Measurements from ENCODE around the gene BMPER. TPM values are rescaled to one million over a fixed set of nuclear protein-coding genes. Genes with fewer than 3 reads are reported as not detected.

BMPER gene
- total RNA-seq, 4 donors from 2014 or later, result 1.0 to 22.5 (median 12.0) TPM

DNA sequence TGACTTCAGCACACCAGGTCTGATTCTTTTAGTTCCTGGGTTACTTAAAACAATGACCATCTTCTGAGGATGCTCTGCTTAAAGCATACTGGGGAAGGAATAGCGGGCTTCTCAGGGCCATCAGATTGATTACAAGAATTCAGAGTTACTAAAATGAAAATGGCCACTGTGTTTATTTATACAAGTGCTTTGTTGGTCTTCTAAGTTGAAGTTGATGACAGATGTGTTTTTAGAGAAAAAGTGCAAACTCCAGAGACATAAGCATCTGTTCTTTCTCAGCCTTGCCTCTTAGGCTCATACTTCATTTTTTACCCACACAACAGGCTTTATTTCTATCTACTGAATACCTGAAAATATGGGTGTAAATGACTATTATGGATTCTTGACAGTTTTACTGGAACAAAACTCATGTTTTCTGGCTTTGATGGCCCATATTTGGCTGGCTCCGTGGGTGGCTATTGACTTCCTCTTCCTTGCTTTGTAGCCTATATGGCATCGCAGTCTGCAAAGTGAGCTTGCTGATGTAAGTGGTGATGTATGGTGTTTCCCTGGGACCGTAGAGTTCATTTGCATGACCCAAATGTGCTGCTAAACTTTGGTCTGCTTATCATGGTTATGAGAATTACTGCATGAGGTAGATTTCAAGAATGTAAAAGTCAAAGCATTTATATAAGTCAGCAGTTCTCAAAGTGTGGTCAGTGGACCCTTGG is 121.3 kb downstream of the BMPER start:
- ATAC-seq, result no peak
- no peaks in the 10 kb centered on the region for H3K36me3 ChIP-seq
- WGBS, 2 donors (ENCODE audit: low coverage in 1 of 2), result 46 to 57% methylated on average over 3 to 4 of the region's 4 CpGs
- H3K27me3 ChIP-seq, result no peaks in the 10 kb centered on the region
- no peaks in the 10 kb centered on the region for H3K9me3 ChIP-seq
- TF ChIP-seq POLR2AphosphoS5 (IDR thresholded peaks at IDR 0.05) (no peak), EP300 (IDR thresholded peaks at IDR 0.05) (no peak), POLR2A (IDR thresholded peaks at IDR 0.05) (no peak)
- TF ChIP-seq, protein P1, sequence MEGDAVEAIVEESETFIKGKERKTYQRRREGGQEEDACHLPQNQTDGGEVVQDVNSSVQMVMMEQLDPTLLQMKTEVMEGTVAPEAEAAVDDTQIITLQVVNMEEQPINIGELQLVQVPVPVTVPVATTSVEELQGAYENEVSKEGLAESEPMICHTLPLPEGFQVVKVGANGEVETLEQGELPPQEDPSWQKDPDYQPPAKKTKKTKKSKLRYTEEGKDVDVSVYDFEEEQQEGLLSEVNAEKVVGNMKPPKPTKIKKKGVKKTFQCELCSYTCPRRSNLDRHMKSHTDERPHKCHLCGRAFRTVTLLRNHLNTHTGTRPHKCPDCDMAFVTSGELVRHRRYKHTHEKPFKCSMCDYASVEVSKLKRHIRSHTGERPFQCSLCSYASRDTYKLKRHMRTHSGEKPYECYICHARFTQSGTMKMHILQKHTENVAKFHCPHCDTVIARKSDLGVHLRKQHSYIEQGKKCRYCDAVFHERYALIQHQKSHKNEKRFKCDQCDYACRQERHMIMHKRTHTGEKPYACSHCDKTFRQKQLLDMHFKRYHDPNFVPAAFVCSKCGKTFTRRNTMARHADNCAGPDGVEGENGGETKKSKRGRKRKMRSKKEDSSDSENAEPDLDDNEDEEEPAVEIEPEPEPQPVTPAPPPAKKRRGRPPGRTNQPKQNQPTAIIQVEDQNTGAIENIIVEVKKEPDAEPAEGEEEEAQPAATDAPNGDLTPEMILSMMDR (IDR thresholded peaks at IDR 0.05), result no peak
- no peak overlapping the region for H3K27ac ChIP-seq
- no peak overlapping the region for H3K4me3 ChIP-seq
- peaks cover 0 to 12% (median 0%) of the 10 kb centered on the region in 3 donors for H3K4me1 ChIP-seq

- 81 to 88% methylated on average over 2 of the region's 2 CpGs for WGBS, 2 donors (ENCODE audit: low coverage in 1 of 2)
- Histone ChIP-seq H3K4me1 (peaks cover 0 to 13% (median 0%) of the 10 kb centered on the region in 3 donors), H3K27me3 (no peaks in the 10 kb centered on the region), H3K27ac (no peak overlapping the region), H3K9me3 (no peaks in the 10 kb centered on the region), H3K36me3 (no peaks in the 10 kb centered on the region), H3K4me3 (no peak overlapping the region)
- ATAC-seq, result no peak
- TF ChIP-seq, protein P1 (IDR thresholded peaks at IDR 0.05), result no peak
- TF ChIP-seq POLR2A (IDR thresholded peaks at IDR 0.05) (no peak), EP300 (IDR thresholded peaks at IDR 0.05) (no peak), POLR2AphosphoS5 (IDR thresholded peaks at IDR 0.05) (no peak)
Measured at GRCh38 chr7:34031156-34031555, 125.8 kb downstream of the BMPER start.

DNA sequence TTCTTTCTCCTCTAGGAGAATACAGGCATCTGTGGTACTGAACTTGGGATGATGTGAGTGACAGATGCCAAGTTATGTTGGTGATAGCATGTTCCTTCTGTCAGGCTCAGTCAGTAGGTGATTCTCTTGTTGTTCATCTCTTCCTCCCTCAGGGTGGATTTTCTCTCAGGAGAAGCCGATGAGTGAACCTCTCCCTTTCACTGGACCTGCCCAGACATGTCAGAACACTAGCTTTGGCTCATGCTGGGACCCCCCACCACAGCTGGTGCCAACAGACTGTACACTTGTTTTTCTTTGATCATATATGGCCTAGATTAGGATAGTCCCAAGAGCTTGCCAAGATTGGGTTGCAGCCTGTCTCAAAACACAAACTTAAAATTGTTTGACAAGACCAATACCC is 129.4 kb downstream of the BMPER start:
- Histone ChIP-seq H3K4me3 (no peak overlapping the region), H3K27ac (no peak overlapping the region), H3K27me3 (no peaks in the 10 kb centered on the region), H3K9me3 (no peaks in the 10 kb centered on the region), H3K4me1 (peaks cover 0 to 26% (median 0%) of the 10 kb centered on the region in 3 donors), H3K36me3 (no peaks in the 10 kb centered on the region)
- WGBS, 2 donors (ENCODE audit: low coverage in 1 of 2), result no CpG with 5 or more reads among the region's 1 CpG
- ATAC-seq, result no peak
- TF ChIP-seq, protein P1 (IDR thresholded peaks at IDR 0.05), result no peak
- no peak for TF ChIP-seq EP300 (IDR thresholded peaks at IDR 0.05)
- TF ChIP-seq POLR2A (IDR thresholded peaks at IDR 0.05), result no peak
- no peak for TF ChIP-seq POLR2AphosphoS5 (IDR thresholded peaks at IDR 0.05)

DNA sequence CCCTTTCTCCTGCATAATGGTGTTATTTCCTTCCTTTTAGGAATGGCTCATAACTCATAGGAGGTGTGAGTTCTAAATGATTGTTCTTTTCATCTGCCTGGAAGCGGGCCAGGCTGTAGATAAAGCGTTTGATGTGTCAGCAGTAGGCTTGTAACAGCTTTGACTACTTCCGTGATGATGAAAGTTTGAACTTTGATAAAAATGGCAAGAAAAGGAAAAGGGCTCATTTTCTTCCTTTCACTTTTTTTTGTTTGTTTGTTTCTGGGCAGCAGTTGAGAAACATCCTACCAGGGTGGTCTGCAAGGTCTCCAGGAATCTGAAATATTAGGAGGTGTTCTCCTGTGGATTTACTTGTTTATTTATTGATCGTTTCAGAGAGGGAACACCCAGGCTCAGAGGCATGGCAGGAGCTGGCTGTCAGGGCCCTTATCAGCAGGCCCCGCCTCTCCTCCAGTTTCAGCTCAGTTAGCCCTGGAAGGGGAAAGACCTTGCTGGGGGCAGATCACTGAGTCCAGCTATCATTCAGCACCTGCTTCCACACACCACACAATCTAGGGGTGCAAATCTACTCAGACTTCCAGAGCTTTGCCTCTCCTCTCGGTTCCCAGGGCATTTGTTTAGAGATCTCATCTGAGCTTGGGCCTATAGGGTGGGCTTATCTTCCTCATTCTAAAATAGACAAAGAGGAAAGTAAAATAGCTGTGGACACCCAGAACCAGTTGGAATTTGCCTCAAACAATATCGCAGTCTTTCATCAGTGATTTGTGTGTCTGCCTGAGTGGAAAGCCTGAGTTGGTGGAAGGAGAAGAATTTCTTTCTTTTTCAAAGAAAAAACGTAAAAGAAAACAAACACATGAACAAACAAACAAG is 130.9 kb downstream of the BMPER start:
- TF ChIP-seq POLR2AphosphoS5 (IDR thresholded peaks at IDR 0.05), result no peak
- TF ChIP-seq, protein P1 (IDR thresholded peaks at IDR 0.05), result no peak
- TF ChIP-seq POLR2A (IDR thresholded peaks at IDR 0.05), result no peak
- TF ChIP-seq EP300 (IDR thresholded peaks at IDR 0.05), result no peak
- no peak for ATAC-seq
- no peaks in the 10 kb centered on the region for H3K27me3 ChIP-seq
- 69% methylated on average over 8 of the region's 8 CpGs; no CpG with 5 or more reads in 1 of the 2 donors for WGBS, 2 donors (ENCODE audit: low coverage in 1 of 2)
- H3K9me3 ChIP-seq, result no peaks in the 10 kb centered on the region
- no peaks in the 10 kb centered on the region for H3K36me3 ChIP-seq
- peaks cover 0 to 26% (median 0%) of the 10 kb centered on the region in 3 donors for H3K4me1 ChIP-seq
- H3K4me3 ChIP-seq, result no peak overlapping the region
- H3K27ac ChIP-seq, result no peak overlapping the region
